ENCODE results near the gene RAD51C. TPM values are rescaled to one million over a fixed set of nuclear protein-coding genes. Genes with fewer than 3 reads are reported as not detected.

The RAD51C gene
- polyA plus RNA-seq, 2 of the 4 experiments (the other 2 are of a cell fraction) = 83.4 to 121 TPM

- no peak for TF ChIP-seq NR3C1 (IDR thresholded peaks at IDR 0.05)
- TF ChIP-seq HOXB5 (CRISPR knock-in tag; IDR thresholded peaks at IDR 0.05) = no peak
- no peak for TF ChIP-seq PBX3 (IDR thresholded peaks at IDR 0.05)
- no peak for TF ChIP-seq JUN (IDR thresholded peaks at IDR 0.05)
- no peak for TF ChIP-seq GATA3 (IDR thresholded peaks at IDR 0.05; ENCODE audit: borderline replicate concordance)
- POLR2A ChIA-PET = interaction anchor here (0.6 to 2.3 kb wide), 3 partner anchors 32 to 347 kb away, joined by 3 to 25 read pairs (median 4); no protein-coding TSS in a partner anchor
- H3K4me3 ChIP-seq = peak overlapping the region; percentile 53
- peak overlapping the region; percentile 65 to 85; a peak in 2 of 6 replicates for H3K27ac ChIP-seq
- 69% methylated on average over 2 of the region's 2 CpGs for WGBS (ENCODE audit: missing lambda C conversion rate)
- DNase-seq (ENCODE audit: low read depth in 1 of 2, low spot score in 1 of 2) = no peak
- FAIRE-seq = no peak
- ATAC-seq = no peak
- CTCF ChIA-PET = interaction anchor here (1.6 to 3.9 kb wide), 3 partner anchors 17 to 312 kb away, joined by 5 to 17 read pairs (median 10); no protein-coding TSS in a partner anchor
- peak overlapping the region; percentile 95 for H3K4me2 ChIP-seq
- peaks cover 6% of the 10 kb centered on the region for H3K9me3 ChIP-seq
- H3K4me1 ChIP-seq = peaks cover 19% of the 10 kb centered on the region
Measured at GRCh38 chr17:58693751-58694150, 1.3 kb downstream of the RAD51C start.

- no peak overlapping the region for H3K4me3 ChIP-seq
- peaks cover 19% of the 10 kb centered on the region for H3K4me1 ChIP-seq
- CTCF ChIA-PET = interaction anchor here (3.6 to 3.9 kb wide), 2 partner anchors 16 to 312 kb away, joined by 10 to 17 read pairs; no protein-coding TSS in a partner anchor
- peak overlapping the region; percentile 95; the same call in 2 of the 3 replicates for H3K4me2 ChIP-seq
- TF ChIP-seq EHF (CRISPR knock-in tag; IDR thresholded peaks at IDR 0.05) (no peak), MAX (IDR thresholded peaks at IDR 0.05) (no peak), CBX8 (IDR thresholded peaks at IDR 0.05) (no peak), TFCP2L1 (CRISPR knock-in tag; IDR thresholded peaks at IDR 0.05) (no peak)
- DNase-seq (ENCODE audit: low read depth in 1 of 2, low spot score in 1 of 2) = no peak
- no peak for FAIRE-seq
- WGBS (ENCODE audit: missing lambda C conversion rate) = 91% methylated on average over 8 of the region's 8 CpGs
- ATAC-seq = no peak
- peaks cover 6% of the 10 kb centered on the region for H3K9me3 ChIP-seq
- no peak overlapping the region for H3K27ac ChIP-seq
- POLR2A ChIA-PET = interaction anchor here (0.6 kb wide), 1 partner anchor 32 kb away, joined by 4 read pairs; no protein-coding TSS in a partner anchor
Measured at GRCh38 chr17:58694302-58694701, 1.9 kb downstream of the RAD51C start.

GRCh38 chr17:58694826-58695225, 2.4 kb downstream of the RAD51C start:
- no peak for FAIRE-seq
- DNase-seq (ENCODE audit: low read depth in 1 of 2, low spot score in 1 of 2) = no peak
- CTCF ChIA-PET = interaction anchor here (0.6 to 3.9 kb wide), 4 partner anchors 16 to 427 kb away, joined by 3 to 17 read pairs (median 7); no protein-coding TSS in a partner anchor
- H3K4me1 ChIP-seq = peaks cover 19% of the 10 kb centered on the region
- no peak for ATAC-seq
- TF ChIP-seq JUNB (IDR thresholded peaks at IDR 0.05) = no peak
- no peak for TF ChIP-seq MAFK (IDR thresholded peaks at IDR 0.05; ENCODE audit: partially characterized antibody)
- TF ChIP-seq CEBPB (IDR thresholded peaks at IDR 0.05) = no peak
- TF ChIP-seq POLR2A (IDR thresholded peaks at IDR 0.05; ENCODE audit: low read length) = no peak
- TF ChIP-seq PHF8 (IDR thresholded peaks at IDR 0.05; ENCODE audit: borderline replicate concordance, low read depth) = no peak
- TF ChIP-seq PBX3 (IDR thresholded peaks at IDR 0.05) = no peak
- TF ChIP-seq NR3C1 (IDR thresholded peaks at IDR 0.05) = no peak
- no peak for TF ChIP-seq ZSCAN20 (CRISPR knock-in tag; IDR thresholded peaks at IDR 0.05)
- no peak for TF ChIP-seq CBX2 (IDR thresholded peaks at IDR 0.05; ENCODE audit: borderline replicate concordance, low read depth)
- TF ChIP-seq BCL3 (IDR thresholded peaks at IDR 0.05) = no peak
- no peak for TF ChIP-seq HOXB5 (CRISPR knock-in tag; IDR thresholded peaks at IDR 0.05)
- no peak for TF ChIP-seq HEYL (CRISPR knock-in tag; IDR thresholded peaks at IDR 0.05)
- TF ChIP-seq KDM5A (IDR thresholded peaks at IDR 0.05) = no peak
- TF ChIP-seq NFE2L2 (conservative IDR thresholded peaks at IDR 0.05; ENCODE audit: low read length) = no peak
- TF ChIP-seq EHF (CRISPR knock-in tag; IDR thresholded peaks at IDR 0.05) = no peak
- no peak for TF ChIP-seq ZNF302 (CRISPR knock-in tag; IDR thresholded peaks at IDR 0.05)
- peaks cover 6% of the 10 kb centered on the region for H3K9me3 ChIP-seq
- no peak overlapping the region for H3K4me3 ChIP-seq
- POLR2A ChIA-PET = no interaction called here
- H3K27ac ChIP-seq = no peak overlapping the region
- 83% methylated on average over 1 of the region's 1 CpG for WGBS (ENCODE audit: missing lambda C conversion rate)
- no peak overlapping the region; the same call in 2 of the 3 replicates for H3K4me2 ChIP-seq

Measured in A549 (cell line).